ENCODE results near the gene EYS.

The EYS gene

DNA sequence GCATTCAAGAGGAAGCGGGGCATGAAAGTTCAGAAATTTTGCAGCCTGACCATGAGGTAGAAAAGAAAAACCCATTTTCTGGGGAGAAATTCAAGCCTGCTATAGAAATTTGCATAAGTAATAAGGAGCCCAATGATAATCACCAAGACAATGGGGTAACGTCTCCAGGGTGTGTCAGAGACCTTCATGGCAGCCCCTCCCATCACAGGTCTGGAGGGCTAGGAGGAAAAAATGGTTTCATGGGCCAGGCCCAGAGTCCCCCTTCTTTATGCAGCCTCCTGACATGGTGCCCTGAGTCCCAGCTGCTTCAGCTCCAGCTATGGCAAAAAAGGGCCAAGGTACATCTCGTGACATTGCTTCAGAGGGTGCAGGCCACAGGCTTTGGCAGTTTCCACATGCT lies 618.5 kb downstream of the EYS start:
- H3K4me3 ChIP-seq (ENCODE audit: low read length), result no peak overlapping the region
- no peaks in the 10 kb centered on the region for H3K27me3 ChIP-seq (replicated peaks; ENCODE audit: control insufficient read depth, insufficient read depth, low read length)
- no peak for DNase-seq (ENCODE audit: low read depth)
- H3K4me1 ChIP-seq (ENCODE audit: control insufficient read depth, insufficient read depth, low read length), result no peaks in the 10 kb centered on the region
- no peak overlapping the region for H3K9ac ChIP-seq (ENCODE audit: low read length)
- H3K9me3 ChIP-seq (ENCODE audit: control insufficient read depth, low read length), result no peaks in the 10 kb centered on the region
- no peaks in the 10 kb centered on the region for H3K36me3 ChIP-seq (ENCODE audit: control insufficient read depth, insufficient read depth, low read length, severe bottlenecking)

DNA sequence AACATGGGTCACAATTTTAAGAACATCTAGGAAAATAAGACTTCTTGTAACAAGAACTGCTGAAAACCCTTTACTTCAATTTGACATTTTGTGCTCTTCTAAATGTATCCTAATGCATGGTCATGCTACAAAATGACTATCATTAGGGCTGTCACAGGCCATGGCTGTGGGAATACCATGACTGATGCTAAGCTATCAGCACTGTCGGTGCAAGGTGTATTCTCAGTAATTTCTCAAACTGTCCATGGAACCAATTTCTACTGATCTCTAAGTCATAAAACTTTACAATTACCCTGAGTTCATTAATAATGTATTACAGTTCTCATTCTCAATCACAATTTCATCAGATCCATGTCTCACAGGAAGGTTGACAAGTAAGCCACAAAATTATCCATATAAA lies 625.3 kb downstream of the EYS start:
- Histone ChIP-seq H3K36me3 (ENCODE audit: control insufficient read depth, insufficient read depth, low read length, severe bottlenecking) (no peaks in the 10 kb centered on the region), H3K9me3 (ENCODE audit: control insufficient read depth, low read length) (no peaks in the 10 kb centered on the region), H3K27me3 (replicated peaks; ENCODE audit: control insufficient read depth, insufficient read depth, low read length) (no peaks in the 10 kb centered on the region), H3K4me1 (ENCODE audit: control insufficient read depth, insufficient read depth, low read length) (no peaks in the 10 kb centered on the region), H3K4me3 (ENCODE audit: low read length) (no peak overlapping the region), H3K9ac (ENCODE audit: low read length) (no peak overlapping the region)
- no peak for DNase-seq (ENCODE audit: low read depth)

DNA sequence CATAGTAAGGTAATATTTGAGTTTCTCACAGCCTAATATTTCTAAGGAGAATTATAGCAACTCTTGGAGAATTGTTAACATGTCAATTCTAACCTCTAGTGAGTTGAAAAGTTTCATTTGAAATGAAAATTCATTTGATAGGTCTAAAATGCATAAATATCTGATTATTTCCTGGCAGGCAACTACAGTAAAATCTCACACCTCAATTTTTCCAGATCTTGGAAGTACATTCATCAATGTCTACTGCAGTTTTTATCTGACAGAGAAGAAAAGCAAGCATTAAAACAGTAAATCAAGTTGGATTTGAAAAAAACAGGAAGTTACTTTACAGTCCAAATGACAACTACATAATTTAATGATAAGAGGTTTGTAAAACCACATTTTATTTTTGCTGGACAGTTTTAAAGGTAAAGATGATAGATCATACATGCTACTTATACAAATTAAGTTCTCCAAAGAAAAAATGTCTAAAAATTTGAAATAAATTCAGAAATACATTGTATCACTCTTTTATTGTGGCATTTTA lies 631.3 kb downstream of the EYS start:
- H3K27me3 ChIP-seq (replicated peaks; ENCODE audit: control insufficient read depth, insufficient read depth, low read length), result no peaks in the 10 kb centered on the region
- no peak for DNase-seq (ENCODE audit: low read depth)

DNA sequence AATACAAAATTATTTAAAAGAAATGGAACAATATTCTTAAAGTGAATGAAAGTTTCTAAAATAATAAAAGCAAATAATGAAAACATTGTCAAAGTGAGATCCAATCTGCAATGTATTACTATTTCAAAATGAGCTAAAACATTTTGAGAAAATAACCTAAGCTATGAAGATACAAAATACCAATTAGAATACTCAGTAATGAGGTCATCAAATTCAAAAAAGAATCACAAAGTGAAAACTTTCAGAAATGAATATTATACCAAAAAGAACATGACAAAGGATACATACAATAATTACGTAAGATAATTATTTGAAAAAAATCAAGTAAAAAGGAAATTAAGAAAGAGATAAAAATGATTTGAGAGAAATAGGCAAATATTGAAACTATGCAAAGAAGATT lies 634.5 kb downstream of the EYS start:
- Histone ChIP-seq H3K27me3 (replicated peaks; ENCODE audit: control insufficient read depth, insufficient read depth, low read length) (no peaks in the 10 kb centered on the region), H3K9me3 (ENCODE audit: control insufficient read depth, low read length) (no peaks in the 10 kb centered on the region), H3K4me1 (ENCODE audit: control insufficient read depth, insufficient read depth, low read length) (no peaks in the 10 kb centered on the region)

More for the DNA sequence above, 631.3 kb downstream of the EYS start:
- H3K9ac ChIP-seq (ENCODE audit: low read length), result no peak overlapping the region
- no peaks in the 10 kb centered on the region for H3K4me1 ChIP-seq (ENCODE audit: control insufficient read depth, insufficient read depth, low read length)
- H3K36me3 ChIP-seq (ENCODE audit: control insufficient read depth, insufficient read depth, low read length, severe bottlenecking), result no peaks in the 10 kb centered on the region
- no peaks in the 10 kb centered on the region for H3K9me3 ChIP-seq (ENCODE audit: control insufficient read depth, low read length)
- no peak overlapping the region for H3K4me3 ChIP-seq (ENCODE audit: low read length)

DNA sequence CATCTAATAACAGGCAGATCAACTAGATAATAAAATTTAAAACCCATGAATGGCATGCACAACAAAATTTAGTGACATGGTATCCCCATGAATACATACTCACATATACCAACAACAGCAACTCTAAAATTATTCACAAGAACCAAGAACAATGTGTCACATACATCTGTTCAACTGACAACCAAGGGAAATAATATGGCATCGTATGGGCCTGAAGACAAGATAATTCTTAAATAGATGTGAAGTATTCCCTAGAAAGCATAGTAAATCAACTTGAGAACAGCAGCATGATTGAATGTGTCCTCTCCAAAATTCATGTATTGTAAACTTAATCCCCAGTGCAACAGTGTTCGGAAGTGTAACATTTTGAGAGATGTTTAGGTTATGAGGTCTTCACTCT lies 635.5 kb downstream of the EYS start:
- H3K9me3 ChIP-seq (ENCODE audit: control insufficient read depth, low read length), result no peaks in the 10 kb centered on the region

More for the DNA sequence above, 634.5 kb downstream of the EYS start:
- Histone ChIP-seq H3K36me3 (ENCODE audit: control insufficient read depth, insufficient read depth, low read length, severe bottlenecking) (no peaks in the 10 kb centered on the region), H3K9ac (ENCODE audit: low read length) (no peak overlapping the region), H3K4me3 (ENCODE audit: low read length) (no peak overlapping the region)
- DNase-seq (ENCODE audit: low read depth), result no peak

DNA sequence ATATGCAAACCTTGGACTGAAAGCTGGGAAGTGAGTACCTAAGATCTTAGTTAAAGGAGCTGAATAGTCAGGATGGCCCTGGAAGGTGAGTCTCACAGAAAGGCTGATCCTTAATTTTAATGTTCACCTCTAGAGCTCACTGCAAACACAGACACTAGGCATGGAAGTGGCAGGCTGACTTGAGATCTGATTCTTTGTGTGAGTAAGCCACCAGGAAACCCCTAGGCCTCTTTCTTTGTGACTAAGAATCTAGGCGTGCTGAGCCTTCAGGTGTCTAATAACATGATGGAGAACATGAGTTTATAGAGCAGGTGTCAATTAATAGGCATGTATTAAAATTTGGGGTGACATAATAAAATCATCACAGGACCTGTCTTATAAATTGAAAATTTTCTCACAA lies 642.2 kb downstream of the EYS start:
- no peak overlapping the region for H3K4me3 ChIP-seq (ENCODE audit: low read length)
- no peaks in the 10 kb centered on the region for H3K36me3 ChIP-seq (ENCODE audit: control insufficient read depth, insufficient read depth, low read length, severe bottlenecking)
- H3K9ac ChIP-seq (ENCODE audit: low read length), result no peak overlapping the region
- no peak for DNase-seq (ENCODE audit: low read depth)
- H3K9me3 ChIP-seq (ENCODE audit: control insufficient read depth, low read length), result no peaks in the 10 kb centered on the region
- H3K27me3 ChIP-seq (replicated peaks; ENCODE audit: control insufficient read depth, insufficient read depth, low read length), result no peaks in the 10 kb centered on the region
- no peaks in the 10 kb centered on the region for H3K4me1 ChIP-seq (ENCODE audit: control insufficient read depth, insufficient read depth, low read length)

More for the DNA sequence above, 635.5 kb downstream of the EYS start:
- no peaks in the 10 kb centered on the region for H3K4me1 ChIP-seq (ENCODE audit: control insufficient read depth, insufficient read depth, low read length)
- no peak overlapping the region for H3K4me3 ChIP-seq (ENCODE audit: low read length)
- no peaks in the 10 kb centered on the region for H3K27me3 ChIP-seq (replicated peaks; ENCODE audit: control insufficient read depth, insufficient read depth, low read length)
- H3K9ac ChIP-seq (ENCODE audit: low read length), result no peak overlapping the region
- no peak for DNase-seq (ENCODE audit: low read depth)
- H3K36me3 ChIP-seq (ENCODE audit: control insufficient read depth, insufficient read depth, low read length, severe bottlenecking), result no peaks in the 10 kb centered on the region

DNA sequence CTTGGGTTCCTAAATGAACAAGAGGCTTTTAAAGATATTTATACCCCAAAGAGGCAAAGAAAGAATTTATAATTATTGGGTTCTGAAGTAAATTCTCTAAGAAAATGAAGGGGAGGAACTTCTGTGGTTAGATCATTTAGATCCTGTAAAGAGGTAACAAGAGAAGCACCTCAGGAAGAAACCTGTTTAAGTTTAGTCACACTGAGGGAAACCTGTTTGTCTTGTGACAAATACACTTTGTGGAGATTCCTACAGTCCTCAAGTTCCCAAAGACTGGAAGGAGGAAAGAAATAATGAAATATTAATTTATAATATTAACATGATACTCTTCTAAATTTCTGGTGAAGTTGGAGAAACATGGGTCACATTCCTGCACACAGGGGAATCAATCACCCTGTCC lies 647.5 kb downstream of the EYS start:
- no peaks in the 10 kb centered on the region for H3K27me3 ChIP-seq (replicated peaks; ENCODE audit: control insufficient read depth, insufficient read depth, low read length)
- H3K4me1 ChIP-seq (ENCODE audit: control insufficient read depth, insufficient read depth, low read length), result no peaks in the 10 kb centered on the region
- no peak for DNase-seq (ENCODE audit: low read depth)
- peaks cover 6% of the 10 kb centered on the region for H3K9me3 ChIP-seq (ENCODE audit: control insufficient read depth, low read length)
- no peak overlapping the region for H3K9ac ChIP-seq (ENCODE audit: low read length)
- H3K36me3 ChIP-seq (ENCODE audit: control insufficient read depth, insufficient read depth, low read length, severe bottlenecking), result no peaks in the 10 kb centered on the region
- H3K4me3 ChIP-seq (ENCODE audit: low read length), result no peak overlapping the region

DNA sequence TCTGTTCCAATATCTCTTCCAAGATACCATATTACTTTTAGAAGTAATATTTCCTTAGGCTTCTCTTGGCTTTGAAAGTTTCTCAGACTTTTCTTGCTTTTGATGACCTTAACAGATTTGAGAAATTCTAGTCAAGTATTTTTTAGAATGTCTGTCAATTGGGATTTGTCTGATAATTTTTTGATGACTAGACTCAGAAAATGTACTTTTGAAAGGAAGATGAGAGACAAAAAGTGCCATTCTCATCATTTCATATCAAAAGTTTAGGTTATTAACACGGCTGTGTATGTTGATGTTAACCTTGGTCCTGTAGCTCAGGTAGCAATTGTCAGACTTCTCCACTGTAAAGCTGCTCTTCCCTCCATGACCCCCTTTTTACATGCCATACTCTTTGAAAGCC lies 651.5 kb downstream of the EYS start:
- peaks cover 6% of the 10 kb centered on the region for H3K9me3 ChIP-seq (ENCODE audit: control insufficient read depth, low read length)
- no peaks in the 10 kb centered on the region for H3K4me1 ChIP-seq (ENCODE audit: control insufficient read depth, insufficient read depth, low read length)
- no peaks in the 10 kb centered on the region for H3K36me3 ChIP-seq (ENCODE audit: control insufficient read depth, insufficient read depth, low read length, severe bottlenecking)
- no peak overlapping the region for H3K4me3 ChIP-seq (ENCODE audit: low read length)
- H3K27me3 ChIP-seq (replicated peaks; ENCODE audit: control insufficient read depth, insufficient read depth, low read length), result no peaks in the 10 kb centered on the region
- H3K9ac ChIP-seq (ENCODE audit: low read length), result no peak overlapping the region
- DNase-seq (ENCODE audit: low read depth), result no peak

DNA sequence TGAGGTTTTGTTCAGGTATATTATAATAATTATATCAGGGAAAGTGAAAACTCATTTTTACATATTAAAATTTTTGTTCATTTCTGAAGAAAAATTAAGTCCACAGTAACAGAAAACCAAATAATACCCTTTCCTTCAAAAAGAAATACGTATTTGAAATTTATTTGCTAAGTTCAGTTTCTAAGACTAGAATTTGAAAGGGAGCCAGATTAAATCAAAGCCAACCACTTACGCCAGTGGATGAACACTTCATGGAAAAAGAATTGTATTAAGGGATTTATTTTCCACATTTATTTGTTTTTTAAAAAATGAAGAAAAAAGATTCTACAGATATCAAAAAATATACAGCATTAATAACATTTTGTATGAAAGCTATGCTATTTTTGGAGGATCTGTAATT lies 654.4 kb downstream of the EYS start:
- no peaks in the 10 kb centered on the region for H3K4me1 ChIP-seq (ENCODE audit: control insufficient read depth, insufficient read depth, low read length)
- H3K36me3 ChIP-seq (ENCODE audit: control insufficient read depth, insufficient read depth, low read length, severe bottlenecking), result no peaks in the 10 kb centered on the region
- H3K4me3 ChIP-seq (ENCODE audit: low read length), result no peak overlapping the region
- H3K9ac ChIP-seq (ENCODE audit: low read length), result no peak overlapping the region
- DNase-seq (ENCODE audit: low read depth), result no peak
- H3K9me3 ChIP-seq (ENCODE audit: control insufficient read depth, low read length), result no peaks in the 10 kb centered on the region
- no peaks in the 10 kb centered on the region for H3K27me3 ChIP-seq (replicated peaks; ENCODE audit: control insufficient read depth, insufficient read depth, low read length)

DNA sequence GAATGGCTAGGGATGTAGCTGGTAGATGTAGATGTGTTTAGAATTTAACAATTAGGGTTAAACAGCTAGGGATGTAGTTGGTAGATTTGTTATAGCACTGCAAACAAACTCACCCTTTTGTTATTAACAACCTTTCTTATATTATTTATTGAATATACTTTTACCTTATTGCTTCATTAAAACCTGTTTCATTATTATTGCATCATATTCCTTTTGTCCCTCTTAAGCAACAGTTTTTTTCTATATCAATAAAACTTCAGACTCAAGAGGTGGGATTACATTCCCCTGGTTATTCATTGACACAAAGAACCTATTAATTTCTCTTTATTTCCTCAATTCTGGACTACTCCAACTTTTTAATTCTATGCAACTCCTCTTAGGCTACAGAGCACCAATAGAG lies 661.2 kb downstream of the EYS start:
- Histone ChIP-seq H3K9ac (ENCODE audit: low read length) (no peak overlapping the region), H3K27me3 (replicated peaks; ENCODE audit: control insufficient read depth, insufficient read depth, low read length) (no peaks in the 10 kb centered on the region), H3K4me1 (ENCODE audit: control insufficient read depth, insufficient read depth, low read length) (no peaks in the 10 kb centered on the region), H3K36me3 (ENCODE audit: control insufficient read depth, insufficient read depth, low read length, severe bottlenecking) (no peaks in the 10 kb centered on the region), H3K4me3 (ENCODE audit: low read length) (no peak overlapping the region), H3K9me3 (ENCODE audit: control insufficient read depth, low read length) (no peaks in the 10 kb centered on the region)
- DNase-seq (ENCODE audit: low read depth), result no peak

DNA sequence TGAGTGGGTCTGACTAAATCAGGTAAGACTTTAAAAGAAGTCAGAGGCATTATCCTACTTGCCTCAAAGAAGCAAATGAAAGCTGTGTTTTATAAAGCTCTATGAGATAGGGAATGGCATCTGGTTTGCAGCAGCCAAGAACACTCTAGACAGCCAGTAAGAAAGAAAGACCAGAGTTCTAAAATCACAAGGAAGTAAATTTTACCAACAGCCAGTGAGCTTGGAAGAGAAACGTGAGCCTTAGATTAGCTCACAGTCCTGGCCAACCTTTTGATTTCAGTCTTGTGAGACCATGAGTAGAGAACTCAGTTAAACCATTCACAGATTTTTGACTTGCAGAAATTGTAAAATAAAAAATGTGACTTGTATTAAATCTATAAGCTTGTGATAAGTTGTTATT lies 693.0 kb downstream of the EYS start:
- Histone ChIP-seq H3K27me3 (replicated peaks; ENCODE audit: control insufficient read depth, insufficient read depth, low read length) (no peaks in the 10 kb centered on the region), H3K9ac (ENCODE audit: low read length) (no peak overlapping the region), H3K4me3 (ENCODE audit: low read length) (no peak overlapping the region), H3K9me3 (ENCODE audit: control insufficient read depth, low read length) (no peaks in the 10 kb centered on the region), H3K4me1 (ENCODE audit: control insufficient read depth, insufficient read depth, low read length) (no peaks in the 10 kb centered on the region), H3K36me3 (ENCODE audit: control insufficient read depth, insufficient read depth, low read length, severe bottlenecking) (no peaks in the 10 kb centered on the region)
- DNase-seq (ENCODE audit: low read depth), result no peak

DNA sequence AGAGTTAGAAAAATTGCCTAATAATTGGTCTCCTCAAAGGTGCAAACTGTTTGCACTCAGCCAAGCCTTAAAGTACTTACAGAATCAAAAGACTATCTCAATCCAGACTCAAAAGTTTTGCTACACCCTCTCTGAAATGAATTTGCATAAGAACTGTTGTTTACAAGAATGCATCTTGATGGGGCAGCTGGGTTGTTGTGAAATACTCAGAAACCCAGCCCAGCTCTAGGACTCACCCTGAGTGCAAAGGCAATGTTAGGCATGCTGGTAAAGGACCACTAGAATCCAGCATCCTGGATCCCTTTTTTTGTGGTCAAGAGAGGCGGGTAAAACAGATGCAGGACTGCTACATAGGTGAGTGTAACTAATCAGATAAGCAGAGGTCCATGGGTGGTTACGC lies 700.2 kb downstream of the EYS start:
- Histone ChIP-seq H3K36me3 (ENCODE audit: control insufficient read depth, insufficient read depth, low read length, severe bottlenecking) (no peaks in the 10 kb centered on the region), H3K27me3 (replicated peaks; ENCODE audit: control insufficient read depth, insufficient read depth, low read length) (no peaks in the 10 kb centered on the region), H3K9me3 (ENCODE audit: control insufficient read depth, low read length) (no peaks in the 10 kb centered on the region), H3K4me3 (ENCODE audit: low read length) (no peak overlapping the region), H3K4me1 (ENCODE audit: control insufficient read depth, insufficient read depth, low read length) (peaks cover 4% of the 10 kb centered on the region), H3K9ac (ENCODE audit: low read length) (no peak overlapping the region)
- no peak for DNase-seq (ENCODE audit: low read depth)
